HG03280 (cell line): ENCODE results near the gene ZNF530.

Experiments
- ATAC-seq: cut with Tn5 transposase; IDR thresholded peaks from one replicate; pipeline ENCODE4 v1.9.1; 2021; ENCODE audit warnings: mild to moderate bottlenecking, moderate library complexity; ENCODE audit not compliant: unreplicated experiment

The ZNF530 gene

DNA sequence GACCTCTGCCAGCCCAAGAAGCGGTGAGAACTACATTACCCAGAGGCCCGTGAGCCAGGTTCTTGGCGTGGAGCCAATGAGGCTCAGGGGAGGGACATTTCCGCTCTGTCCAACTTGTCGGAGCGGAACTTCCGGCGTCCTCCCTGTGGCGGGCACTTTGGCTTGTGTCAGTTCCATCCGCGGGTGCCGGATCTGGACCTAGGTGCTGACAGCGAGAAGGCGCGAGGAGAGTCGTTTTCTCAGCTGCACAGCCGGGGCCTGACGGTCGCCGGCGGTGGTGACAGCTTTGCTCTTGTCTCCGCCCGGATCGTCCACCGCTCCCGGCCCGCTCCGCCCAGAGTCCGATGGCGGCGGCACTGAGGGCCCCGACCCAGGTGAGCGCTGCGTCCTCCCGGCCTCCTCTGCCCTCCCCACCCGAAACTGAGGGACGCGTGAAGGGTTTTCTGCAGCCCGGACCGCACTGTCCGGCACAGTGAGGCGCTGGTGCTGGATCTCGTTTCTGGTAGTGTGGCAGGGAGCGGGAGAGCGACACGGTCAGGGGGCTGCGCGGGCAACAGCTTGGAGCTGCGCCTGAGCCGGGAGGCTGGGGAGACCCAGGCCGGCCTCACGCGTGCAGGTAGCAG, at the start of gene ZNF530:
TSS of gene ZNF530 (plus strand) at position 125 of the 623 bp plus-strand sequence. CDS start 4,461 bp downstream, outside the sequence.
- ATAC-seq, result peak; percentile 95

DNA sequence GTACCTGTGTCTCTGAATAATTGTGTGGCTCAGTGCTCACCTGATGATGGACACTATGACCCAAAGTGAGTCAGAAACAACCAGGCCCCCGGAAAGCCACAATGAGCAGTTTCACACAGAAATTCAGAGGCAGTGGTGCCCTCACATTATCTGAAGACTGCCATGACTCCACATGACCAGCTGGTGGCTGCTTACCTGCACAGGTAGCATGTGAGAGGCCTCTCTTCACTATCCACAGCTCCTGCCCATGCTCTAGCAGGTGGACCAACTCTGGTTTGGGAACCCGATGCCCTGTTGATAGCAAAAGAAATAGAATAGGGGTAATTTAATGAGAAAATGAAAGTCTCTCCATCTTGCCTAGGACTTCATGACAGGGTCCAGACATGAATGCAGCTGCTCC, 47.3 kb upstream of the ZNF530 start:
- no peak for ATAC-seq

DNA sequence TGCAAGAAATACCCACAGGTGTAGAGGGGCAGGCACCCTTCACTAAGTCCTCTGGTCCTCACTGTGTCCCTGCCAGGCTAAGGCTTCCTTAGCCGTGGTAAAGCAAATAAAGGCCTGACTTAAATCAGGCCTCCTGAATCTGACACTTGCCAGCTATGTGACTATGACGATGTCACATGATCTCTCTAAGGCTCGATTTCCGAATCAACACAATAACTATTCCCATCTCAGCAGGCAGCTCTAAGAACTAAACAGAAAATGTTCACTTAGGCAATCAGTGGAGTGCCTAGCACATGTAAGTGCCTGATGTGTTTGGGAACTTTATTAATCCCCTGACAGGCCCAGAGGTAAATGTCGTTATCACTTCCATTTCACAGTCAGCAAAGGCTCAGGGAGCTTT, 42.0 kb upstream of the ZNF530 start:
- ATAC-seq, result no peak

DNA sequence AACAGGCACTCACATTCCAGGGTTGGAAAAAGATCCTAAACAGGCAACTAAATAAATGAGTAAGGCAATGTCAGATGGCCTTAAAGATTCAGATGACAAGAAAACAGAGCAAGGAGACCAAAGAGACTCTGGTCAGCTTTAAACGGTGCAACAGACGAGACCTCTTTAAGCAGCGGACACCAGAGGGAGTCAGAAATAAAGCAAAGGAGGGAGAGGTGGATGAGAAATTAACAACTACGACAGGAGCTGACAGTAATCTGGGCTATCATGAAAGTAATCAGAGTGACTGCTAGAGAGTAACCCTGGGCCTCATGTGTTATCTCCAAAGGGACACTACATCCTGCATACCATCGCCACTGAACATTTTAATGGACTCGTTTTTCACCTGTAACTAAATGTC, 41.2 kb upstream of the ZNF530 start:
- no peak for ATAC-seq

DNA sequence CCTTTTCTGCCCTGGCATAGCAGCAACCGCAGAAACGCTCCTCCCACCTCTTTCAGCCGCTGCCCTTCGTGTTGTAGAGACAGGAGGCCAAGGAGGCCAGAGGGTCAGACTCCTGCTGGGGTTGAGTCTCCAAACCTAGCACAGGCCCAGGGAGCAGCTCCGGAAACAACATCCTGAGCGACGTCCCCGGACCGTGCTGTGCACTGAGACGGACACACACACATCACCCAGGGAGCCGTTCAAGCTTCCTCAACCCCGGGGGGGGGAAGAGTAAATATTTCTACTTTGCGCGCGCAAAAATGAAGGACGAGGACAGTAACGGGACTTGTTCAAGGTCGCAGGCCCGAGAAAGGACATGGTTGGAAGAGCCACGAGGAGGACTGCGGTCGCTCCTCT, 40.7 kb upstream of the ZNF530 start:
- ATAC-seq, result peak; percentile 16

DNA sequence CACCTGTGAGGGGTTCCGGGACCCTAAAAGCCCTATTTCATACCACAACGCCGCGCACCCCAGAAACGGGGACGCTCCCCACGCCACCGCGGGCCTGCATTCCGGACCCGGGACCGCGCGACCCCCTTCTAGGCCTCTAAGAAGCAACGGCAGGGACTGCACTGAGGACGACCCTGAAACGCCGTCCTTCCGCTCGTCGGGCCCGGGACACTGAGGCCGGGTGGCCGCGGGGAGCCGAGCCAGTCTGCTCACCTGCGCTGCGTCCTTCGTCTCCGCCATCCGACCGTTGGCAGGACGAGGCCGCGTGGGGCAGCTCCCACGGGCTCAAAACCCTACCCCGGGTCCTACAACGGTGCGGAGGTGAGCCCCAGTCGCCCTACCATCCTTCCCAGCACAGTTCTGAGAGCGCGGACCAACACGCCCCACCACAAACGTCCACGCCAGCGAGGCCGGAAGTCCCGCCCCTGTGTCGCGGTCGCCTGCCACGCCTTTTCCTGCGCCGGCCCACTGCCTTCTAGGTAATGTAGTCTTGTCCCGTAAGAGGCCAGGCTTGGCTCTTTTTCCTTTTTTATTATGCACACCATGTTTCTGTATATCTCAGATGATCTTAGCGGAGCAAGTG, 40.2 kb upstream of the ZNF530 start, which contains the start of gene ZNF550:
TSS of gene ZNF550 (minus strand) at position 460 of the 622 bp plus-strand sequence. CDS start at position 279, 181 bp downstream.
- peak; percentile 98 for ATAC-seq

DNA sequence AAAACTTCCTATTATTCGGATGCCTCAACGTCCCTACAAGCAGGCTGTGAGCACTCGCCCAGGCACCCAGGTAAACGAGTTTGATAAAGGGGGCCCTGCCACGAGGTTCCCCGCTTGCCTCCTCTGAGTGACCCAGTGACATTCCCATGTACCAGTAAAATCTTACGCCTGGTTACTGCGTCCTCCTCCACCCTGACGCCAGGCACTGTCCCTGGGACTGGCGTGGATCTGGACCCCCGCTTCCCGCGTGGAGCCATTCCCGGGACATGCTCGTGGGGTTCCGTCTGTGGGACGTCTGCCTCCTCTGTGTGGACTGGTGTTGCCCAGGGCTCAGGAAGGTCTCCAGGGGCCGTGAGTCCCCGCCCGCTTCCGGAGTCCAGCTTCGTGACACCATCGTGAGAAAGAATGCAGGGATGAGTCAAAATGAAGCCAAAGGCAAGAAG, 39.6 kb upstream of the ZNF530 start:
- ATAC-seq, result no peak

DNA sequence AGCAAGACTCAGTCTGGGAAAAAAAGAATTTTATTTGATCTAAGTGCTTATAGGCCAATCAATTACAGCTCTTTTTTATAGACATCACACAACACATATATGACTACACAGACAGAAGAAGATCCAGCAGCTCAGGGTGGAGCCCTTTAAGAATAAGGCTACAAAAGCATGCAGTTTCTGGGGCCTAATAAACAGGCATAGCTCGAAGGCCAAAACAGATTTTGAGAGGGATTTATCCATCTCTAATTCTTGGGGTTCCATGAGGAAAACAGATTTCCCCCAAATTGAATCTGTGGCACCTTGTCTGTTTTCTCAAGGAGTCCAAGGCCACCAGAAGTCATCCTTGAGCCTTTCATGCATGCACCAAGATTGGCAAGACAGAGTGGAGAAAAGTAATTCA, 36.1 kb upstream of the ZNF530 start:
- ATAC-seq, result no peak

DNA sequence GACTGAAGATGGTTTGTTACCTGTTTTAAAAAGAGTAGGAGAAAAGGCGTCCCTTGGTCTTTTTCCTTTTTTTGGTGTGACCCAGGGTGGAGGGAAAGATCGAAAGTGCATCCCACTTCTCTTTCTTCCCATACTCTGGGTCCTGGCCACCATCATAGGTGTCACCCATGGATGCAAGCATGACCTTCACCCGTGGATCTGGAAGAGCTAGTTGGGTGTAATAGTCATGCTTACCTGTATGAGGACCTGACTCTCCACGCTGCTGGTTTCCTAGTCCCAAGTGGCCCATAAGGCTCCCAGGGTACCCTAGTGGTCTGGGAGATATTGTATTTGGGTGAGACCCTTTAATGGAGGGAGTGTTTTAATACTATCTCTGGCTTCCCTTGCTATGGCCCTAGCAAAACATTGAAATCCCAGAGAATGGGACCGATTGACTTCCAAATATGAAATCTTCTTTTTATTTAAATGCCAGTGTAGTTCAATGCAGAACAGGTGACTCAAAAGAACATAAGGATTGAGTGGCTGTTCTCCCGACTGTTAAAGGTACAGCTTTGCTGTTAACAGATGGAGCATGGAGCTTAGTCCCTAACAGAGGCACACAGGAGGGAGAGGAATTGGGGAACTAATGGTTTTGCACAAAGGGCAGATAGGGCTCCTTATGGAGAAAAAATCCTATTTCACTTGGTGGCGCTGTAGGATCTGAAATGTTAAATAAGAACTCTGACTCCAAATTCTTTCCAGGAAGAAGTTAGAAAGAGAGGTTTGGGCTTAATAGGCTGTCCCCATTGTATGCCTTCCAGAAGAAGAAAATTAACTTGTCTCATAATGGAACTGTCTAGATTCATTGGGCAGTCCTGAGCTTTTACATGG, 33.1 kb upstream of the ZNF530 start:
- ATAC-seq, result no peak

DNA sequence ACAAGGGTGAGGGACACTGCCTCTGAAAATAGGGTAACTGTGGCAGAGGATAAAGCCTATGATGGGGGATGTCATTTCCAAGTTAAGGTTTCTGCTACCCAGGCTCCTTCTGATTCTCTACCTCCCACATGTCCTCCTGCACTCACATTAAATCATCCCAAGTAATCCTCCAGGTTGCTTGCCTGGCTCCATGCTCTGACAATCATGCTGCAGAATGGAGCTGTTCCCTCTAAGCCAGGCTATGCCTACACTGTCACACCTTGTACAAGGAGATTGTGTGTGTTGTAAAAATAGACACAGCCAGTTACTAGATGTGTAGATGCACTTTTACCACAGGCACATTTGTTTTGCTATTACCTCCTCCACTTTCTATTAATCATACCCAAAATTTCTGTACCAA, 29.0 kb upstream of the ZNF530 start:
- ATAC-seq, result no peak

DNA sequence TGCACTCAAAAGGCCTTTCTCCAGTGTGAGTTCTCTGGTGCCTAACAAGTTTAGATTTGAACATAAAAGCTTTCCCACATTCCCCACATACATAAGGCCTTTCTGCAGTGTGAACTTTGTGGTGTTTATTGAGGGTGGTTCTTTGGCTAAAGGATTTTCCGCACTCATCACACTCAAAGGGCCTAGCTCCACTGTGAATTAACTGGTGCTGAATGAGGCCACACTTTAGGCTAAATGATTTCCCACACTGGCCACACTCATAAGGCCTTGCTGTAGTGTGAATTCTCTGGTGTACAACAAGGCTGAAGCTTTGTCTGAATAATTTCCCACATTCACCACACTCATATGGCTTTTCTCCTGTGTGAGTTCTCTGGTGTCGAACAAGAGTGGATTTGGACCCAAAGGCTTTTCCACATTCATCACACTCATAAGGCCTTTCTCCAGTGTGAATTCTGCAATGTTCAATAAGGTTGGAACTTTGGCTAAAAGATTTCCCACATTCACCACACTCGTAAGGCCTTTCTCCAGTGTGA, 27.2 kb upstream of the ZNF530 start:
- no peak for ATAC-seq

DNA sequence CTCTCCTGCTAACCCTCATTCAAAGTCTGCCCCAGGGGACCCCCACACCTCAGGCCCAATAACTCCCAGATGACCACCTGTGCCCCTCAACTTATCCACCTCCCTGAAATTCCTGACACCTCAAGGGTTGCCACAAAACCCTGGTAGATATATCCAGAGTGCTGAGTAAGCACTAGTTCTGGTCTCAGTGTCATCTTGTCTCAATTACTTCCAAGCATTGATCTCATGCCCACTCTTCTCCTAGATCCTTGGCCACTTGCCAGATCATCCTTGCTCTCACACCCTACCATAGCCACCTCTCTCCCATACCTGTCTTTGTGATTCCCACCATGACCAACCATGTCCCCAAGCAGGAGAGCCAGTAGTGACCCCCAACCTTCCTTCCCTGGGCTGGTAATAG, 23.0 kb upstream of the ZNF530 start:
- ATAC-seq, result no peak

DNA sequence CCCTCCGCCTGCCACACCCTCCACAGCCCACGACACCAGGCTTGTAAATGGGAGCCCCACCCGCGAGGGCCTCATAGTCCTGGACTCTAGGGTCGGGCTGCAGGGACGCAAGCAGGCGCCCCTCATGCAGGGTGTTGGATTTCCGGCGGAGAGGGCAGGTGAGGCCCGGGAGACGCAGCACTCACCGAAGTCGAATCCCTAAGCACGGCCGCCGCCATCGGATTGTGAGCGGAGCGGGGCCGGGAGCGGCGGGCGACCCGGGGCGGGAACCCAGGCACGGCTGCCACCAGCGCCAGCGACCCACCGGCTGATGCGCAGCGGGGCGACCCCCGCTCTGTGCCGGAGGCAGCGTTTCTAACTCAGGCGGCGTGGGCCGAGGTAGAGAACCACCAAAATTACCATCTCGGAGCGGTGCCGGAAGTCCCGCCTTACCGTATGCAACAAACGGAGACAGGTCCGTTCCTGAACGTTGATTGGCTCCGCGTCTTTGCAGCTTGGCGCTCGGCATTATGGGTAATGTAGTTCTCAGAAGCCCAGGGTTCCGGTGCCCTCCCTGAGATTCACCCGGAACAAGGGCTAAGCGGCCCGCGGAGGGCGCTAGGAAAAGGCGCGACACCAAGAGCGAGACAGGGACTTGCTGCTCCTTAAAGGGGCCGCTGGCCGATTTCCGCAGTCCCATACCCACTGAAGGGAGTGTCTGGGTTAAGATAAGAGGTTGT, 21.0 kb upstream of the ZNF530 start, which contains the start of gene ZNF416:
TSS of gene ZNF416 (minus strand) at position 425 of the 719 bp plus-strand sequence. CDS start at position 218, 207 bp downstream.
- peak; percentile 97 for ATAC-seq

DNA sequence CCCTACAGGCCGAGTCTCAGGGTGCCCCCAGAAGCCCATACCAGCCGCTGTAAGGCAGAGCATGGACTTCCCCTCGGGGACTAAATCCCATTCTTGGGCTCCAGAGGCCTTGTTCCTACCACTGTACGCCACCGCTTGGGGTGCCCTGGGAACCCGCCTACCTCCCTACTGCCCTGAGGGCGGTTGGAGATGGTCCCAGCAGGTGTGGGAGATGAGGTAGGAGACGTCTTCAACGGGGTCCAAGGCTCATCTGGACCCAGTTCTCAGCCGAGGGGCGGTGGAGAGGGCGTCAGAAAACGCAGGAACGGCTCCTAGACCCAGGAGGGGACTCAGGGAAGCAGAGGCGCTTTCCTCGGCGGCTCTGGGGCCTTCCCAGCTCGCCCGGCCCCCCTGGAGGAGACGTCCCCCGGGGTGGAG, 16.6 kb upstream of the ZNF530 start:
- no peak for ATAC-seq

DNA sequence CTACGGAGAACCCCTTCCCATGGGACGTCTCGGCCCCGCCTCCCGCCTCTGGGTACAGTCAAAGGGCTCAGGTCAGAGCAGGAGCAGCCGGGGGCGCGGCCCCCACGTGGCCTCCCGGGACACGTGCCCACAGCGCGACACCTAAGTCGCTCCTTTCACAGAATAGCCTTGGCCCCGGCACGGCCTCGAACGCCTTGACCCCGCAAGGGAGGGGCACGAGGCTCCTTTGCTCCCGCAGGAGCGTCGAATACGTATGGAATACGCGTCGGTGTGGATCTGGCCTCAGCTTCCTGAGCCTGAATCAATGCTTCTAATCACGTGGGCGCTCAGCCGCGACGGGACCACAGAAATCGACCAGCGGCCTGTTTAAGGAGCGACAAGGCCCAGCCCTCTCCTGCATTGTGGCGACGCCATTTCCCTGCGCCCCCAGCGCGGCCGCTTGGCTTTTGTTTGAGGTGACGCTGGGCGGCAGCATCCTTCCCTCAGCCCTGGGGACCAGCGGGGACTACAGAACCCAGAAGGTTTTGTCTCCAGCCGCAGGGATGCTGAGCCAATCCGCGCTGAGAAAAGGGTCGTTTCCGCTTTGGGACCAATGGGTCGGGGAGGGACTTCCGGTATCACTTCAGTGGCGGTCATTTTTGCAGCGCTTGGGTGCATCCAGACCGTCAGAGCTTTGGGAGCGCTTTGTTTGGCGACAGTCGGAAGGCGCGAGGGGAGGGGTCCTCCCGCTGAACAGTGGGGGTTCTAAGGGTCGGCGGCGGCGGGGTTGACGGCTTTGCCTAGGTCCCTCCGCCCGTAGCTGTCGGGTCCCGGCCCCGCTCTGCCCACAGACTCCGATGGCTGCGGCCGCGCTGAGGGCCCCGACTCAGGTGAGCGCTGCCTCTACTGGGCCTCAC, 15.9 kb upstream of the ZNF530 start, which contains the start of gene ZIK1:
TSS of gene ZIK1 (plus strand) at position 625 of the 896 bp plus-strand sequence. CDS start at position 837, 212 bp downstream.
- no peak for ATAC-seq

DNA sequence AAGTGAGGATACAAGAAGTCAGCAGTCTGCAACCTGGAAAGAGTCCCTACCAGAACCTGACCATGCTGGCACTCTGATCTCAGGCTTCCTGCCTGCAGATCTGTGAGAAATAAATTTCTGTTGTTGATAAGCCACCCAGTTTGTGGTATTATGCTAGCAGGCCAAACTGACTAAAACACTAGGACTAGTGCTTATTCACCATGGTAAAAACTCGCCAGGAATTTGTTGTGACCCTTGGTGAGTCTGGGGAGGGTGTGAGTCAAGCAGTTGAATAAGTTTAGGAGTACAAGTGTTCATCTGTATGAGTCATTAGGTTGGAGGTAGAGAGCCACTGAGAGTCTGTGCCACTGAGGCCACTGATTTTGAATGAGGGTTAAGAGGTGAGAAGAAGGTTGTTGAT, 12.2 kb upstream of the ZNF530 start:
- ATAC-seq, result no peak

DNA sequence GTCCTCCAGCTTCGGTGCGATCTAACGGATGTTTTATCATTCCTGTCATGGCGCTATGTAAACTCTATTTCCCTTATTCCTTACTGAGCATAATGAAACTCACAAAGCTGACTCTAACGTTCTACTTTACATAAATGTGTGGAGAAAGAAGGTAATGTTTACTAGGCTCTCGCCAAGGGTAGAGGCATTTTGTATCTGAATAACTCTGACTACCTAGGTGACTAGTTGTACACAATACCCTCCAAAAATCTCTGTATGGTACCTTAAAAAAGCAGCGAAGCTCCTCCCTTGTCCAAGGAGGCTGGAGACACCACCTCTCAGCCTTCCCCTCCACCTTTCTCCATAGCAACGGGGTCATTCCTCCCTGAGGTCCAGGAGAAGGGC, 316 bp upstream of the ZNF530 start:
- no peak for ATAC-seq

DNA sequence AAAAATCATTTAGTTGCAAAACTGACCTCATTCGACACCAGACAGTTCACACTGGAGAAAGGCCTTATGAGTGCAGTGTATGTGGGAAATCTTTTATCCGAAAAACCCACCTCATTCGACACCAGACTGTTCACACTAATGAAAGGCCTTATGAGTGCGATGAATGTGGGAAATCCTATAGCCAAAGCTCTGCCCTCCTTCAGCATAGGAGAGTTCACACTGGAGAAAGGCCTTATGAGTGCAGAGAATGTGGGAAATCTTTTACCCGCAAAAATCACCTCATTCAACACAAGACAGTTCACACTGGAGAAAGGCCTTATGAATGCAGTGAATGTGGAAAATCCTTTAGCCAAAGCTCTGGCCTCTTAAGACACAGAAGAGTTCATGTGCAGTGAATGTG, 7.2 kb downstream of the ZNF530 start:
- ATAC-seq, result no peak

DNA sequence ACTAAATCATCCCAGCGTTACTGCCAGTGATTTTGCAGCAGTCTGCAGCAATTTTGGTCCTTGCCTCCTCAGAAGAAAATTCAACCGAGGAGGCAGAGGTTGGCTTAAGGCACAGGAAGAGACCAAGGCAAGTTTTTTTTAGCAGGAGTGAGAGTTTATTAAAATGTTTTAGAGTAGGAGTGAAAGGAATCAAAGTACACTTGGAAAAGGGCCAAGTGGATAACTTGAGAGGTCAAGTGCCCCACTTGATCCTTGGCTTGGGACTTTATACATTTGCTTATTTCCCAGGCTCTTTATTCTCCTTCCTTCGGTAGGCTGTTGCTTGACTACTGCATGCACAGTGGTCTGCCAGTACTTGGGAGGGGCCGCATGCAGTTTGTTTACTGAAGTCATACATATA, 11.4 kb downstream of the ZNF530 start:
- no peak for ATAC-seq
